22Rv1 (cell line): Measurements from ENCODE around the gene PCDHGA6.

Source experiments
- ZFX ChIP-seq: fragments of 450-650 bp; IDR thresholded peaks from 2 replicates; pipeline ENCODE4 v1.6.1; 2017; ENCODE audit warnings: antibody characterized with exemption, borderline replicate concordance
- TF ChIP-seq, protein P1 (sequence below): fragments of 450-650 bp; IDR thresholded peaks from 2 replicates; pipeline ENCODE4 v1.5.1; 2017; ENCODE audit warnings: mild to moderate bottlenecking

DNA sequence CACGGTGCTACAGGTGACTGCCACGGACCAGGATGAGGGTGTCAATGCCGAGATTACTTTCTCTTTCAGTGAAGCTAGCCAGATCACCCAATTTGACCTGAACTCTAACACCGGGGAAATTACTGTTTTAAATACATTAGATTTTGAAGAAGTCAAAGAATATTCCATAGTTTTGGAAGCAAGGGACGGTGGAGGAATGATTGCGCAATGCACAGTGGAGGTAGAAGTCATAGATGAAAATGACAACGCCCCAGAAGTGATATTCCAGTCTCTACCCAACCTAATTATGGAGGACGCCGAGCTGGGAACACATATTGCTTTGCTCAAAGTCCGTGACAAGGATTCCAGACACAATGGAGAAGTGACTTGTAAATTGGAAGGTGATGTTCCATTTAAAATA, 15.0 kb downstream of the PCDHGA6 start:
- TF ChIP-seq, protein P1, sequence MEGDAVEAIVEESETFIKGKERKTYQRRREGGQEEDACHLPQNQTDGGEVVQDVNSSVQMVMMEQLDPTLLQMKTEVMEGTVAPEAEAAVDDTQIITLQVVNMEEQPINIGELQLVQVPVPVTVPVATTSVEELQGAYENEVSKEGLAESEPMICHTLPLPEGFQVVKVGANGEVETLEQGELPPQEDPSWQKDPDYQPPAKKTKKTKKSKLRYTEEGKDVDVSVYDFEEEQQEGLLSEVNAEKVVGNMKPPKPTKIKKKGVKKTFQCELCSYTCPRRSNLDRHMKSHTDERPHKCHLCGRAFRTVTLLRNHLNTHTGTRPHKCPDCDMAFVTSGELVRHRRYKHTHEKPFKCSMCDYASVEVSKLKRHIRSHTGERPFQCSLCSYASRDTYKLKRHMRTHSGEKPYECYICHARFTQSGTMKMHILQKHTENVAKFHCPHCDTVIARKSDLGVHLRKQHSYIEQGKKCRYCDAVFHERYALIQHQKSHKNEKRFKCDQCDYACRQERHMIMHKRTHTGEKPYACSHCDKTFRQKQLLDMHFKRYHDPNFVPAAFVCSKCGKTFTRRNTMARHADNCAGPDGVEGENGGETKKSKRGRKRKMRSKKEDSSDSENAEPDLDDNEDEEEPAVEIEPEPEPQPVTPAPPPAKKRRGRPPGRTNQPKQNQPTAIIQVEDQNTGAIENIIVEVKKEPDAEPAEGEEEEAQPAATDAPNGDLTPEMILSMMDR = no peak
- TF ChIP-seq ZFX = no peak
